Measurements from ENCODE around the gene PAK5.

DNA sequence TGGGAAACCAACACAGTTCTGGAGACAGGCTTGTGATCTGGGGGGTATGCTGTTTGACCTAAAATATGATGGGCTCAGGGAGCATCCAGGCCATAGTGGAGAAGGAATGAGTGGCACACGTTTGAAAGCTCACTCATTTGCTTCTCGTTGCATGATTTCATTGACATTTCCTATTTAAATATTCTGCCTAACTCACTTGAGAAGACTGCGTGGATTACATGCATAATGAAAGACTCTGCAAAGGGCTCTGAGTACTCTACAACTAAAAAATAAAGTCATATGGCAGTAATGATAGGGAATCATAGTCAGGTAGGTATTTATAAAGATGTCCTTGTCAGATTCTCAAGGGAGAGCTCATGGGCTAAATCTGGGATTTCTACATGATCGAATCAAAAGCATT, 206.6 kb downstream of the PAK5 start:
- TF ChIP-seq, protein P1, sequence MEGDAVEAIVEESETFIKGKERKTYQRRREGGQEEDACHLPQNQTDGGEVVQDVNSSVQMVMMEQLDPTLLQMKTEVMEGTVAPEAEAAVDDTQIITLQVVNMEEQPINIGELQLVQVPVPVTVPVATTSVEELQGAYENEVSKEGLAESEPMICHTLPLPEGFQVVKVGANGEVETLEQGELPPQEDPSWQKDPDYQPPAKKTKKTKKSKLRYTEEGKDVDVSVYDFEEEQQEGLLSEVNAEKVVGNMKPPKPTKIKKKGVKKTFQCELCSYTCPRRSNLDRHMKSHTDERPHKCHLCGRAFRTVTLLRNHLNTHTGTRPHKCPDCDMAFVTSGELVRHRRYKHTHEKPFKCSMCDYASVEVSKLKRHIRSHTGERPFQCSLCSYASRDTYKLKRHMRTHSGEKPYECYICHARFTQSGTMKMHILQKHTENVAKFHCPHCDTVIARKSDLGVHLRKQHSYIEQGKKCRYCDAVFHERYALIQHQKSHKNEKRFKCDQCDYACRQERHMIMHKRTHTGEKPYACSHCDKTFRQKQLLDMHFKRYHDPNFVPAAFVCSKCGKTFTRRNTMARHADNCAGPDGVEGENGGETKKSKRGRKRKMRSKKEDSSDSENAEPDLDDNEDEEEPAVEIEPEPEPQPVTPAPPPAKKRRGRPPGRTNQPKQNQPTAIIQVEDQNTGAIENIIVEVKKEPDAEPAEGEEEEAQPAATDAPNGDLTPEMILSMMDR (conservative IDR thresholded peaks at IDR 0.05): no peak
- TF ChIP-seq EZH2 (IDR thresholded peaks at IDR 0.05; ENCODE audit: low read depth): no peak

Data from PC-9 (cell line).